WTC11 (cell line): Measurements from ENCODE around the gene COMMD9. TPM values are rescaled to one million over a fixed set of nuclear protein-coding genes. Genes with fewer than 3 reads are reported as not detected.

Source experiments
- ATAC-seq: fragments of 200-7000 bp; cut with Tn5 transposase; 2 replicates; pipeline ENCODE4 v1.10.0; 2021; ENCODE audit warnings: mild to moderate bottlenecking, moderate library complexity
- CTCF ChIA-PET: fragments of 300-600 bp; sonication (Branson Sonifier 250); formaldehyde crosslinking; loops from one replicate; lab custom pipeline; 2021; ENCODE audit warnings: antibody characterized with exemption; lab: Charles Lee
- POLR2A ChIA-PET: fragments of 350-600 bp; sonication (Branson Sonifier 250); formaldehyde crosslinking; loops from one replicate; lab custom pipeline; 2021; ENCODE audit warnings: antibody characterized with exemption; lab: Charles Lee
- DNase-seq: peaks from one replicate; pipeline ENCODE4 v3.0.0; 2021; ENCODE audit warnings: low spot score
- H3K27ac Mint-ChIP-seq: 2 replicates; pipeline ENCODE4 v1.8.0; 2021; ENCODE audit warnings: mixed read lengths
- H3K27me3 Mint-ChIP-seq: 2 replicates; pipeline ENCODE4 v1.8.0; 2021; ENCODE audit warnings: low read depth, mild to moderate bottlenecking, moderate library complexity, mixed read lengths
- H3K36me3 Mint-ChIP-seq: 2 replicates; pipeline ENCODE4 v1.8.0; 2021; ENCODE audit warnings: mixed read lengths
- H3K4me1 Mint-ChIP-seq: 2 replicates; pipeline ENCODE4 v1.8.0; 2022; ENCODE audit warnings: mixed read lengths
- H3K4me3 Mint-ChIP-seq: 2 replicates; pipeline ENCODE4 v1.8.0; 2021; ENCODE audit warnings: mild to moderate bottlenecking, moderate library complexity, mixed read lengths
- H3K9me3 Mint-ChIP-seq: 2 replicates; pipeline ENCODE4 v1.8.0; 2021; ENCODE audit warnings: mixed read lengths
- EMX1 ChIP-seq: fragments of 250-450 bp; sonication (Bioruptor Pico); IDR thresholded peaks from 2 replicates; pipeline ENCODE4 v1.8.0; 2021; ENCODE audit warnings: mild to moderate bottlenecking
- FOXJ3 ChIP-seq: sonication (generic); formaldehyde crosslinking; IDR thresholded peaks from 2 replicates; pipeline ENCODE4 v1.9.0; 2021; ENCODE audit warnings: missing genetic modification reagents, mild to moderate bottlenecking, borderline replicate concordance
- FOXK1 ChIP-seq: sonication (generic); formaldehyde crosslinking; IDR thresholded peaks from 2 replicates; pipeline ENCODE4 v1.8.0; 2022; ENCODE audit warnings: mild to moderate bottlenecking, moderate library complexity, missing genetic modification reagents
- HMGA2 ChIP-seq: fragments of 250-450 bp; sonication (Bioruptor Pico); IDR thresholded peaks from 2 replicates; pipeline ENCODE4 v1.4.0; 2021; ENCODE audit warnings: mild to moderate bottlenecking, moderate library complexity
- JUN ChIP-seq: sonication (generic); formaldehyde crosslinking; IDR thresholded peaks from 2 replicates; pipeline ENCODE4 v1.8.0; 2023; ENCODE audit warnings: mild to moderate bottlenecking, missing genetic modification reagents
- NFYB ChIP-seq: sonication (generic); formaldehyde crosslinking; conservative IDR thresholded peaks from 2 replicates; pipeline ENCODE4 v1.8.0; 2022; ENCODE audit warnings: low read depth, missing genetic modification reagents
- NR1H2 ChIP-seq: sonication (generic); formaldehyde crosslinking; IDR thresholded peaks from 2 replicates; pipeline ENCODE4 v1.9.0; 2021; ENCODE audit warnings: mild to moderate bottlenecking, moderate library complexity, missing genetic modification reagents
- SP1 ChIP-seq: sonication (generic); formaldehyde crosslinking; conservative IDR thresholded peaks from 2 replicates; pipeline ENCODE4 v1.8.1; 2022; ENCODE audit warnings: missing genetic modification reagents
- TEAD4 ChIP-seq: sonication (generic); formaldehyde crosslinking; IDR thresholded peaks from 2 replicates; pipeline ENCODE4 v1.8.0; 2022; ENCODE audit warnings: mild to moderate bottlenecking, missing genetic modification reagents
- ZNF232 ChIP-seq: sonication (generic); formaldehyde crosslinking; IDR thresholded peaks from 2 replicates; pipeline ENCODE4 v1.8.0; 2022; ENCODE audit warnings: mild to moderate bottlenecking, missing genetic modification reagents
- ZNF423 ChIP-seq: fragments of 250-450 bp; sonication (Bioruptor Pico); IDR thresholded peaks from 2 replicates; pipeline ENCODE4 v2.1.2; 2022; ENCODE audit warnings: mild to moderate bottlenecking, moderate library complexity
- total RNA-seq: library from RNA; stranded (reverse); gene quantifications from 3 replicates; pipeline ENCODE4 v1.2.3, GENCODE V29; 2021
- TF ChIP-seq, protein P1 (sequence below): fragments of 250-450 bp; sonication (Bioruptor Pico); conservative IDR thresholded peaks from 2 replicates; pipeline ENCODE4 v1.9.0; 2021; ENCODE audit warnings: mild to moderate bottlenecking
- TF ChIP-seq, protein P2 (sequence below): fragments of 250-450 bp; sonication (Bioruptor Pico); IDR thresholded peaks from 2 replicates; pipeline ENCODE4 v1.9.0; 2021; ENCODE audit warnings: mild to moderate bottlenecking
- TF ChIP-seq, protein P3 (sequence below): fragments of 250-450 bp; sonication (Bioruptor Pico); IDR thresholded peaks from 2 replicates; pipeline ENCODE4 v1.9.0; 2021; ENCODE audit warnings: moderate library complexity, mild to moderate bottlenecking, inconsistent platforms, borderline replicate concordance
- TF ChIP-seq, protein P4 (sequence below): sonication (generic); formaldehyde crosslinking; IDR thresholded peaks from 2 replicates; pipeline ENCODE4 v1.8.1; 2022; ENCODE audit warnings: mild to moderate bottlenecking, moderate library complexity, missing genetic modification reagents
- TF ChIP-seq, protein P5 (sequence below): sonication (generic); formaldehyde crosslinking; IDR thresholded peaks from 2 replicates; pipeline ENCODE4 v1.8.1; 2023; ENCODE audit warnings: mild to moderate bottlenecking, missing genetic modification reagents, borderline replicate concordance
- TF ChIP-seq, protein P6 (sequence below): fragments of 250-450 bp; sonication (Bioruptor Pico); IDR thresholded peaks from 2 replicates; pipeline ENCODE4 v1.9.0; 2021; ENCODE audit warnings: mild to moderate bottlenecking, borderline replicate concordance
- TF ChIP-seq, protein P7 (sequence below): sonication (generic); formaldehyde crosslinking; IDR thresholded peaks from 2 replicates; pipeline ENCODE4 v1.8.1; 2023; ENCODE audit warnings: mild to moderate bottlenecking, moderate library complexity, missing genetic modification reagents
- TF ChIP-seq, protein P8 (sequence below): sonication (generic); formaldehyde crosslinking; IDR thresholded peaks from 2 replicates; pipeline ENCODE4 v1.8.1; 2023; ENCODE audit warnings: mild to moderate bottlenecking, missing genetic modification reagents, moderate library complexity
- TF ChIP-seq, protein P9 (sequence below): fragments of 250-450 bp; sonication (Bioruptor Pico); IDR thresholded peaks from 2 replicates; pipeline ENCODE4 v1.9.0; 2021; ENCODE audit warnings: mild to moderate bottlenecking

COMMD9 gene
- total RNA-seq, 1 experiment from 2014 or later = 33.3 TPM

DNA sequence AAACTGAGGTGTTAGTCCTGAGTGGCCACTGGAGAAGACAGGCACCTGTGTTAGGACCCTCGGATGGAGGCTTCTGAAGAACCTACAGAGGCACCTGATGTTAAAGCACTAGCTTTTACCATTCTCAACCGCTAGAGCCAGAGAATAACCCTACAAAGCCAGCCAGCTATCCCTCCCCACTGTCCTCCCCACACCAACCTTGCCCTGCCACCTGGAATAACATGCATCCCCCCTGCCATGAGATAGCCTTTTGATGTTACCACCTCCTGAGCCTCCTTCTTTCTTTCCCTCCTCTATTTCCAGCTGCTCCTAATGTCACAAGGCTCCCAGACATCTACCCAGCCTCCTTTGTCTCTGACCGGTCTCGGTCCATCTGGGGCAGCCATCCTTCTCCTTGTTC lies 28.1 kb downstream of the COMMD9 start:
- no peak for DNase-seq
- no peaks in the 10 kb centered on the region for H3K36me3 Mint-ChIP-seq
- no peak overlapping the region for H3K27ac Mint-ChIP-seq
- H3K27me3 Mint-ChIP-seq = peaks cover 12% of the 10 kb centered on the region
- ATAC-seq = no peak
- CTCF ChIA-PET = interaction anchor here (0.6 to 5.9 kb wide), 6 partner anchors 70 to 439 kb away, joined by 3 to 110 read pairs (median 6); no protein-coding TSS in a partner anchor
- POLR2A ChIA-PET = interaction anchor here (0.6 kb wide), 1 partner anchor 296 kb away, joined by 3 read pairs; no protein-coding TSS in a partner anchor
- peaks cover 5% of the 10 kb centered on the region for H3K4me1 Mint-ChIP-seq
- TF ChIP-seq NR1H2 (CRISPR knock-in tag) (no peak), FOXJ3 (CRISPR knock-in tag) (no peak), FOXK1 (CRISPR knock-in tag) (no peak), ZNF232 (CRISPR knock-in tag) (no peak), TEAD4 (CRISPR knock-in tag) (no peak), SP1 (no peak), HMGA2 (CRISPR knock-in tag) (no peak), EMX1 (CRISPR knock-in tag) (no peak), NFYB (CRISPR knock-in tag) (no peak), JUN (CRISPR knock-in tag) (no peak), ZNF423 (no peak)
- TF ChIP-seq, protein P1, sequence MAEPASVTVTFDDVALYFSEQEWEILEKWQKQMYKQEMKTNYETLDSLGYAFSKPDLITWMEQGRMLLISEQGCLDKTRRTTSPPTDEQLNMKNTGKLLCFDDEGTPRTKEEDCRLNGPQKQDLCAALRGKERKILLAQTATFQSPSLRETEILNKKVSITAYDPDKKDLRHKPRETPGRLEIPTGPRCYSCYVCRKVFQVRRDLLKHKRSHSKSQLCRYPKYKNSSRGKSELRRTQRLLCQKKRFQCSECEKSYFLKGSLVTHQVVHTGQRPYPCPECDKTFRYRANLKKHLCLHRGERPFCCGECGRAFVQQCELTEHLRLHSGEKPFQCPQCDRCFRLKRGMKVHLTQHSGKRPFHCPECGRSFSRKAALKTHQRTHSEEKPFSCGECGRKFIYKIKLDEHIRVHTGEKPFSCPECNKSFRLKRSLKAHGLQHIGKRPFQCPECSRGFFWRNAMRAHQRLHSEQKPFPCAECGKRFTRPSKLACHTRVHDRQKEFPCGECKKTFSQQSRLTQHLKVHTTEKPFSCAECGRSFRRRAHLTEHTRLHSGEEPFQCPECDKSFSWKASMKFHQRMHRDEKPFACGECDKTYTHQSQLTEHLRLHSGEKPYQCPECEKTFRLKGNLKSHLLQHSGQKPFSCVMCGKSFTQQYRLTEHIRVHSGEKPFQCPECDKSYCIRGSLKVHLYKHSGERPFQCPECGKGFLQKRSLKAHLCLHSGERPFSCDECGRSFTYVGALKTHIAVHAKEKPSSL (CRISPR knock-in tag) = no peak
- TF ChIP-seq, protein P2, sequence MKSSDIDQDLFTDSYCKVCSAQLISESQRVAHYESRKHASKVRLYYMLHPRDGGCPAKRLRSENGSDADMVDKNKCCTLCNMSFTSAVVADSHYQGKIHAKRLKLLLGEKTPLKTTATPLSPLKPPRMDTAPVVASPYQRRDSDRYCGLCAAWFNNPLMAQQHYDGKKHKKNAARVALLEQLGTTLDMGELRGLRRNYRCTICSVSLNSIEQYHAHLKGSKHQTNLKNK = no peak
- TF ChIP-seq, protein P3, sequence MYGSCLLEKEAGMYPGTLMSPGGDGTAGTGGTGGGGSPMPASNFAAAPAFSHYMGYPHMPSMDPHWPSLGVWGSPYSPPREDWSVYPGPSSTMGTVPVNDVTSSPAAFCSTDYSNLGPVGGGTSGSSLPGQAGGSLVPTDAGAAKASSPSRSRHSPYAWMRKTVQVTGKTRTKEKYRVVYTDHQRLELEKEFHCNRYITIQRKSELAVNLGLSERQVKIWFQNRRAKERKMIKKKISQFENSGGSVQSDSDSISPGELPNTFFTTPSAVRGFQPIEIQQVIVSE (CRISPR knock-in tag) = no peak
- TF ChIP-seq, protein P4, sequence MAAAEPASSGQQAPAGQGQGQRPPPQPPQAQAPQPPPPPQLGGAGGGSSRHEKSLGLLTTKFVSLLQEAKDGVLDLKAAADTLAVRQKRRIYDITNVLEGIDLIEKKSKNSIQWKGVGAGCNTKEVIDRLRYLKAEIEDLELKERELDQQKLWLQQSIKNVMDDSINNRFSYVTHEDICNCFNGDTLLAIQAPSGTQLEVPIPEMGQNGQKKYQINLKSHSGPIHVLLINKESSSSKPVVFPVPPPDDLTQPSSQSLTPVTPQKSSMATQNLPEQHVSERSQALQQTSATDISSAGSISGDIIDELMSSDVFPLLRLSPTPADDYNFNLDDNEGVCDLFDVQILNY = no peak
- TF ChIP-seq, protein P5, sequence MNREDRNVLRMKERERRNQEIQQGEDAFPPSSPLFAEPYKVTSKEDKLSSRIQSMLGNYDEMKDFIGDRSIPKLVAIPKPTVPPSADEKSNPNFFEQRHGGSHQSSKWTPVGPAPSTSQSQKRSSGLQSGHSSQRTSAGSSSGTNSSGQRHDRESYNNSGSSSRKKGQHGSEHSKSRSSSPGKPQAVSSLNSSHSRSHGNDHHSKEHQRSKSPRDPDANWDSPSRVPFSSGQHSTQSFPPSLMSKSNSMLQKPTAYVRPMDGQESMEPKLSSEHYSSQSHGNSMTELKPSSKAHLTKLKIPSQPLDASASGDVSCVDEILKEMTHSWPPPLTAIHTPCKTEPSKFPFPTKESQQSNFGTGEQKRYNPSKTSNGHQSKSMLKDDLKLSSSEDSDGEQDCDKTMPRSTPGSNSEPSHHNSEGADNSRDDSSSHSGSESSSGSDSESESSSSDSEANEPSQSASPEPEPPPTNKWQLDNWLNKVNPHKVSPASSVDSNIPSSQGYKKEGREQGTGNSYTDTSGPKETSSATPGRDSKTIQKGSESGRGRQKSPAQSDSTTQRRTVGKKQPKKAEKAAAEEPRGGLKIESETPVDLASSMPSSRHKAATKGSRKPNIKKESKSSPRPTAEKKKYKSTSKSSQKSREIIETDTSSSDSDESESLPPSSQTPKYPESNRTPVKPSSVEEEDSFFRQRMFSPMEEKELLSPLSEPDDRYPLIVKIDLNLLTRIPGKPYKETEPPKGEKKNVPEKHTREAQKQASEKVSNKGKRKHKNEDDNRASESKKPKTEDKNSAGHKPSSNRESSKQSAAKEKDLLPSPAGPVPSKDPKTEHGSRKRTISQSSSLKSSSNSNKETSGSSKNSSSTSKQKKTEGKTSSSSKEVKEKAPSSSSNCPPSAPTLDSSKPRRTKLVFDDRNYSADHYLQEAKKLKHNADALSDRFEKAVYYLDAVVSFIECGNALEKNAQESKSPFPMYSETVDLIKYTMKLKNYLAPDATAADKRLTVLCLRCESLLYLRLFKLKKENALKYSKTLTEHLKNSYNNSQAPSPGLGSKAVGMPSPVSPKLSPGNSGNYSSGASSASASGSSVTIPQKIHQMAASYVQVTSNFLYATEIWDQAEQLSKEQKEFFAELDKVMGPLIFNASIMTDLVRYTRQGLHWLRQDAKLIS (CRISPR knock-in tag) = no peak
- TF ChIP-seq, protein P6, sequence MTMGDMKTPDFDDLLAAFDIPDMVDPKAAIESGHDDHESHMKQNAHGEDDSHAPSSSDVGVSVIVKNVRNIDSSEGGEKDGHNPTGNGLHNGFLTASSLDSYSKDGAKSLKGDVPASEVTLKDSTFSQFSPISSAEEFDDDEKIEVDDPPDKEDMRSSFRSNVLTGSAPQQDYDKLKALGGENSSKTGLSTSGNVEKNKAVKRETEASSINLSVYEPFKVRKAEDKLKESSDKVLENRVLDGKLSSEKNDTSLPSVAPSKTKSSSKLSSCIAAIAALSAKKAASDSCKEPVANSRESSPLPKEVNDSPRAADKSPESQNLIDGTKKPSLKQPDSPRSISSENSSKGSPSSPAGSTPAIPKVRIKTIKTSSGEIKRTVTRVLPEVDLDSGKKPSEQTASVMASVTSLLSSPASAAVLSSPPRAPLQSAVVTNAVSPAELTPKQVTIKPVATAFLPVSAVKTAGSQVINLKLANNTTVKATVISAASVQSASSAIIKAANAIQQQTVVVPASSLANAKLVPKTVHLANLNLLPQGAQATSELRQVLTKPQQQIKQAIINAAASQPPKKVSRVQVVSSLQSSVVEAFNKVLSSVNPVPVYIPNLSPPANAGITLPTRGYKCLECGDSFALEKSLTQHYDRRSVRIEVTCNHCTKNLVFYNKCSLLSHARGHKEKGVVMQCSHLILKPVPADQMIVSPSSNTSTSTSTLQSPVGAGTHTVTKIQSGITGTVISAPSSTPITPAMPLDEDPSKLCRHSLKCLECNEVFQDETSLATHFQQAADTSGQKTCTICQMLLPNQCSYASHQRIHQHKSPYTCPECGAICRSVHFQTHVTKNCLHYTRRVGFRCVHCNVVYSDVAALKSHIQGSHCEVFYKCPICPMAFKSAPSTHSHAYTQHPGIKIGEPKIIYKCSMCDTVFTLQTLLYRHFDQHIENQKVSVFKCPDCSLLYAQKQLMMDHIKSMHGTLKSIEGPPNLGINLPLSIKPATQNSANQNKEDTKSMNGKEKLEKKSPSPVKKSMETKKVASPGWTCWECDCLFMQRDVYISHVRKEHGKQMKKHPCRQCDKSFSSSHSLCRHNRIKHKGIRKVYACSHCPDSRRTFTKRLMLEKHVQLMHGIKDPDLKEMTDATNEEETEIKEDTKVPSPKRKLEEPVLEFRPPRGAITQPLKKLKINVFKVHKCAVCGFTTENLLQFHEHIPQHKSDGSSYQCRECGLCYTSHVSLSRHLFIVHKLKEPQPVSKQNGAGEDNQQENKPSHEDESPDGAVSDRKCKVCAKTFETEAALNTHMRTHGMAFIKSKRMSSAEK (CRISPR knock-in tag) = no peak
- TF ChIP-seq, protein P7, sequence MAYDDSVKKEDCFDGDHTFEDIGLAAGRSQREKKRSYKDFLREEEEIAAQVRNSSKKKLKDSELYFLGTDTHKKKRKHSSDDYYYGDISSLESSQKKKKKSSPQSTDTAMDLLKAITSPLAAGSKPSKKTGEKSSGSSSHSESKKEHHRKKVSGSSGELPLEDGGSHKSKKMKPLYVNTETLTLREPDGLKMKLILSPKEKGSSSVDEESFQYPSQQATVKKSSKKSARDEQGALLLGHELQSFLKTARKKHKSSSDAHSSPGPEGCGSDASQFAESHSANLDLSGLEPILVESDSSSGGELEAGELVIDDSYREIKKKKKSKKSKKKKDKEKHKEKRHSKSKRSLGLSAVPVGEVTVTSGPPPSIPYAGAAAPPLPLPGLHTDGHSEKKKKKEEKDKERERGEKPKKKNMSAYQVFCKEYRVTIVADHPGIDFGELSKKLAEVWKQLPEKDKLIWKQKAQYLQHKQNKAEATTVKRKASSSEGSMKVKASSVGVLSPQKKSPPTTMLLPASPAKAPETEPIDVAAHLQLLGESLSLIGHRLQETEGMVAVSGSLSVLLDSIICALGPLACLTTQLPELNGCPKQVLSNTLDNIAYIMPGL = no peak
- TF ChIP-seq, protein P8, sequence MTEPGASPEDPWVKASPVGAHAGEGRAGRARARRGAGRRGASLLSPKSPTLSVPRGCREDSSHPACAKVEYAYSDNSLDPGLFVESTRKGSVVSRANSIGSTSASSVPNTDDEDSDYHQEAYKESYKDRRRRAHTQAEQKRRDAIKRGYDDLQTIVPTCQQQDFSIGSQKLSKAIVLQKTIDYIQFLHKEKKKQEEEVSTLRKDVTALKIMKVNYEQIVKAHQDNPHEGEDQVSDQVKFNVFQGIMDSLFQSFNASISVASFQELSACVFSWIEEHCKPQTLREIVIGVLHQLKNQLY (CRISPR knock-in tag) = no peak
- TF ChIP-seq, protein P9, sequence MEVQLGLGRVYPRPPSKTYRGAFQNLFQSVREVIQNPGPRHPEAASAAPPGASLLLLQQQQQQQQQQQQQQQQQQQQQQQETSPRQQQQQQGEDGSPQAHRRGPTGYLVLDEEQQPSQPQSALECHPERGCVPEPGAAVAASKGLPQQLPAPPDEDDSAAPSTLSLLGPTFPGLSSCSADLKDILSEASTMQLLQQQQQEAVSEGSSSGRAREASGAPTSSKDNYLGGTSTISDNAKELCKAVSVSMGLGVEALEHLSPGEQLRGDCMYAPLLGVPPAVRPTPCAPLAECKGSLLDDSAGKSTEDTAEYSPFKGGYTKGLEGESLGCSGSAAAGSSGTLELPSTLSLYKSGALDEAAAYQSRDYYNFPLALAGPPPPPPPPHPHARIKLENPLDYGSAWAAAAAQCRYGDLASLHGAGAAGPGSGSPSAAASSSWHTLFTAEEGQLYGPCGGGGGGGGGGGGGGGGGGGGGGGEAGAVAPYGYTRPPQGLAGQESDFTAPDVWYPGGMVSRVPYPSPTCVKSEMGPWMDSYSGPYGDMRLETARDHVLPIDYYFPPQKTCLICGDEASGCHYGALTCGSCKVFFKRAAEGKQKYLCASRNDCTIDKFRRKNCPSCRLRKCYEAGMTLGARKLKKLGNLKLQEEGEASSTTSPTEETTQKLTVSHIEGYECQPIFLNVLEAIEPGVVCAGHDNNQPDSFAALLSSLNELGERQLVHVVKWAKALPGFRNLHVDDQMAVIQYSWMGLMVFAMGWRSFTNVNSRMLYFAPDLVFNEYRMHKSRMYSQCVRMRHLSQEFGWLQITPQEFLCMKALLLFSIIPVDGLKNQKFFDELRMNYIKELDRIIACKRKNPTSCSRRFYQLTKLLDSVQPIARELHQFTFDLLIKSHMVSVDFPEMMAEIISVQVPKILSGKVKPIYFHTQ (CRISPR knock-in tag) = no peak
- H3K9me3 Mint-ChIP-seq = peaks cover 3% of the 10 kb centered on the region; the same call in 1 of the 2 replicates
- H3K4me3 Mint-ChIP-seq = no peak overlapping the region
